Endothelial cell of umbilical vein (primary cell): ENCODE measurements around the gene VPS25. TPM values are rescaled to one million over a fixed set of nuclear protein-coding genes. Genes with fewer than 3 reads are reported as not detected.

Experiments
- Bru-seq: library from RNA; stranded (reverse); fragments of 400-500 nt; gene quantifications from one replicate; lab custom pipeline; 2021; lab: Mats Ljungman, UMichigan
- BruChase-seq, 2 experiments: library from RNA; stranded (reverse); fragments of 400-500 nt; gene quantifications; one replicate each; lab custom pipeline; 2021; lab: Mats Ljungman, UMichigan
- BruUV-seq: library from RNA; stranded (reverse); fragments of 400-500 nt; replicated peaks from 2 replicates; lab custom pipeline; 2021; lab: Mats Ljungman, UMichigan
- CTCF ChIA-PET: fragments of 300-600, 350-600 bp; sonication (Branson Sonifier 250); formaldehyde crosslinking; loops from one replicate; lab custom pipeline; 2021; ENCODE audit warnings: antibody characterized with exemption, inconsistent platforms; lab: Charles Lee
- POLR2A ChIA-PET: fragments of 300-600, 350-600 bp; sonication (Branson Sonifier 250); formaldehyde crosslinking; loops from one replicate; lab custom pipeline; 2021; ENCODE audit warnings: antibody characterized with exemption, inconsistent platforms; lab: Charles Lee
- DNase-seq: peaks from one replicate; pipeline ENCODE4 v3.0.0-alpha.2; 2011; ENCODE audit warnings: low read depth, low spot score
- FAIRE-seq: peaks from 2 replicates; lab custom pipeline; 2011; peaks lifted over from hg19 to GRCh38; lab: Jason Lieb, UNC
- H2AFZ ChIP-seq: 2 replicates; pipeline ENCODE4 v1.6.0; 2012; ENCODE audit warnings: low read depth, low read length, control low read depth, inconsistent platforms
- H3K27ac ChIP-seq: 2 replicates; pipeline ENCODE4 v1.5.1; 2011; ENCODE audit warnings: low read depth, mild to moderate bottlenecking, control low read depth, low read length, moderate library complexity; ENCODE audit not compliant: insufficient read depth
- H3K27me3 ChIP-seq, 2 experiments: 2 replicates each; pipeline versions ENCODE4 v1.6.0 to v1.6.1; 2011; ENCODE audit warnings: low read length in 2 of 2, mixed read lengths in 1 of 2; ENCODE audit not compliant: control insufficient read depth in 2 of 2, insufficient read depth in 2 of 2
- H3K36me3 ChIP-seq, 2 experiments: 2 replicates in 1 of 2; 3 replicates in 1 of 2; pipeline ENCODE4 v1.5.1; 2011; ENCODE audit warnings: low read length in 2 of 2, mild to moderate bottlenecking in 1 of 2, moderate library complexity in 1 of 2; ENCODE audit not compliant: control insufficient read depth in 2 of 2, insufficient read depth in 2 of 2; ENCODE audit errors: extremely low read depth in 1 of 2
- H3K4me1 ChIP-seq: 3 replicates; pipeline ENCODE4 v1.5.1; 2011; ENCODE audit warnings: mild to moderate bottlenecking, low read length; ENCODE audit not compliant: control insufficient read depth, insufficient read depth; ENCODE audit errors: extremely low read depth
- H3K4me2 ChIP-seq: 2 replicates; pipeline ENCODE4 v1.6.1; 2011; ENCODE audit warnings: low read length, control low read depth, mixed read lengths; ENCODE audit not compliant: insufficient read depth
- H3K4me3 ChIP-seq, 3 experiments: fragments of 200-600 bp in 1 of 3; sonication (generic), shearing (Covaris generic) in 1 of 3; replicated peaks in 1 of 3; 2 replicates each; pipeline ENCODE4 v1.5.1; 2011 to 2016; ENCODE audit warnings: control low read depth in 3 of 3, low read length in 3 of 3, mild to moderate bottlenecking in 2 of 3, inconsistent platforms in 1 of 3, low read depth in 1 of 3, moderate library complexity in 1 of 3; ENCODE audit not compliant: insufficient read depth in 1 of 3
- H3K79me2 ChIP-seq: 2 replicates; pipeline ENCODE4 v1.6.0; 2012; ENCODE audit warnings: low read length, inconsistent platforms; ENCODE audit not compliant: control insufficient read depth, insufficient read depth
- H3K9ac ChIP-seq: replicated peaks from 2 replicates; pipeline ENCODE3; 2011; ENCODE audit warnings: low read length, control low read depth; ENCODE audit not compliant: insufficient read depth; ENCODE audit errors: extremely low read depth
- H3K9me1 ChIP-seq: replicated peaks from 3 replicates; pipeline ENCODE4 v1.6.0; 2011; ENCODE audit warnings: mild to moderate bottlenecking, low read length; ENCODE audit not compliant: control insufficient read depth, insufficient read depth; ENCODE audit errors: extremely low read depth
- H3K9me3 ChIP-seq: replicated peaks from 2 replicates; pipeline ENCODE4 v1.5.1; 2012; ENCODE audit warnings: low read length, inconsistent platforms; ENCODE audit not compliant: control insufficient read depth, insufficient read depth
- H4K20me1 ChIP-seq: replicated peaks from 2 replicates; pipeline ENCODE3; 2011; ENCODE audit warnings: mild to moderate bottlenecking, low read length; ENCODE audit not compliant: control insufficient read depth, insufficient read depth; ENCODE audit errors: extremely low read depth
- FOS ChIP-seq: IDR thresholded peaks from 2 replicates; pipeline ENCODE4 v1.6.1; 2011; ENCODE audit warnings: mild to moderate bottlenecking, low read length, moderate library complexity, borderline replicate concordance; ENCODE audit not compliant: insufficient read depth
- POLR2A ChIP-seq: IDR thresholded peaks from 2 replicates; pipeline ENCODE4 v1.6.1; 2012; ENCODE audit warnings: low read depth, mild to moderate bottlenecking, control low read depth, low read length
- POLR2AphosphoS5 ChIP-seq: IDR thresholded peaks from 2 replicates; pipeline ENCODE4 v1.6.1; 2012; ENCODE audit warnings: low read depth, mild to moderate bottlenecking, control low read depth, low read length, moderate library complexity; ENCODE audit not compliant: insufficient read depth
- dilution Hi-C: fragments of 300-500 bp; cut with MboI; formaldehyde crosslinking; loops from one replicate; pipeline ENCODE4 v1.15.0; 2019; ENCODE audit warnings: low sequenced_read_pairs; ENCODE audit not compliant: extremely low pct_ligation_motif_present
- intact Hi-C: fragments of 100-400 bp; cut with micrococcal nuclease; formaldehyde crosslinking; loops from one replicate; pipeline ENCODE4 v1.10.0; 2022
- long read RNA-seq: library from polyadenylated mRNA; stranded (forward); transcript quantifications from one replicate; pipeline ENCODE4 v2.0.0, GENCODE V29; 2021
- polyA minus RNA-seq, 3 experiments: library from RNA; depleted of rRNA, polyadenylated mRNA; stranded (reverse); fragments of >200 nt; gene quantifications; 1 replicate in 1 of 3; 2 replicates in 2 of 3; pipeline ENCODE4 v1.2.3, GENCODE V29; 2011
- polyA plus RNA-seq, 4 experiments: library from polyadenylated mRNA; depleted of rRNA in 3 of 4; stranded (reverse) in 3 of 4; unstranded in 1 of 4; fragments of >200 nt; gene quantifications; 2 replicates each; pipeline versions ENCODE4 v1.2.1 to v1.2.3, GENCODE V29; 2011 to 2012; ENCODE audit warnings: missing spikeins in 1 of 4
- total RNA-seq: library from RNA; stranded (reverse); gene quantifications from 2 replicates; pipeline ENCODE4 v1.2.3, GENCODE V29; 2021
- TF ChIP-seq, protein P1 (sequence below), 2 donors: IDR thresholded peaks; 1 replicate in 1 of 2; 2 replicates in 1 of 2; pipeline ENCODE4 v1.5.1; 2011; ENCODE audit warnings: low read length in 2 of 2, mild to moderate bottlenecking in 2 of 2, moderate library complexity in 2 of 2, control low read depth in 1 of 2, inconsistent platforms in 1 of 2, low read depth in 1 of 2; ENCODE audit not compliant: insufficient read depth in 1 of 2; ENCODE audit errors: extremely low read depth in 1 of 2

Gene VPS25
- 45.0 and 47.1 TPM in 2 replicates for total RNA-seq
- 86.8 and 107 TPM in 2 replicates for polyA plus RNA-seq
- 89.2 and 95.6 TPM in 2 replicates for polyA plus RNA-seq (2011; cell fraction: cytosol; rRNA removed)
- polyA plus RNA-seq (2011; cell fraction: nucleus; rRNA removed), result 47.0 and 54.4 TPM in 2 replicates
- 47.5 and 51.4 TPM in 2 replicates for polyA plus RNA-seq (2012)
- polyA minus RNA-seq, result 47.0 and 50.3 TPM in 2 replicates
- 30.5 TPM for polyA minus RNA-seq (2011; cell fraction: cytosol; rRNA and poly(A)+ RNA removed)
- 16.3 and 21.8 TPM in 2 replicates for polyA minus RNA-seq (2011; cell fraction: nucleus; rRNA and poly(A)+ RNA removed)
- Bru-seq, nascent RNA, result percentile 71 among the genes with signal in this experiment
- BruChase-seq, experiment 1, labeled RNA remaining after a 6-hour chase, result percentile 72 among the genes with signal in this experiment
- percentile 59 among the genes with signal in this experiment for BruChase-seq, experiment 2, labeled RNA remaining after a 2-hour chase
- long read RNA-seq, transcript VPS25-201 (6 exons, 1,101 nt), result major isoform, 216 of 239 reads
- long read RNA-seq, partial matches to known transcripts, result 4 of 239 reads
- long read RNA-seq, other reads (novel, unspliced or antisense), result 17 of 239 reads

GRCh38 chr17:42773290-42774035, at the start of gene VPS25:
VPS25 (plus strand) TSS chr17:42773449; CDS start chr17:42773476, 27 bp downstream.
- no peaks in the 10 kb centered on the region for H3K9me1 ChIP-seq
- no peaks in the 10 kb centered on the region for H3K9me3 ChIP-seq
- peak within 1 kb of the TSS; percentile 25 for H3K4me2 ChIP-seq
- H3K27me3 ChIP-seq, result no peaks in the 10 kb centered on the region
- H4K20me1 ChIP-seq, result no peaks in the 10 kb centered on the region
- H3K4me1 ChIP-seq, result peaks cover 26% of the 10 kb centered on the region
- ChIA-PET CTCF (interaction anchor here (0.7 to 4.8 kb wide), 14 partner anchors 9 to 224 kb away, joined by 3 to 53 read pairs (median 4); partner anchors contain the start of genes BECN1, CNTD1, COA3 and PSMC3IP), POLR2A (interaction anchor here (1.1 to 1.5 kb wide), 3 partner anchors 10 to 13 kb away, joined by 3 to 6 read pairs (median 4); partner anchors contain the start of gene RAMP2)
- peak; percentile 90 for FAIRE-seq
- no peaks in the 10 kb centered on the region for H3K36me3 ChIP-seq
- intact Hi-C loops (loop anchor here (1.0 to 2.0 kb wide), 3 partner anchors 10 to 53 kb away; partner anchors contain the start of genes CNTD1 and COA3), dilution Hi-C loops (no loop called here)
- H3K27ac ChIP-seq, result peak within 1 kb of the TSS; percentile 73
- H3K9ac ChIP-seq, result peak within 1 kb of the TSS; percentile 67
- no peaks in the 10 kb centered on the region for H3K79me2 ChIP-seq
- TF ChIP-seq POLR2AphosphoS5 (peak; percentile 84), FOS (no peak), POLR2A (peak; percentile 93)
- TF ChIP-seq, protein P1, sequence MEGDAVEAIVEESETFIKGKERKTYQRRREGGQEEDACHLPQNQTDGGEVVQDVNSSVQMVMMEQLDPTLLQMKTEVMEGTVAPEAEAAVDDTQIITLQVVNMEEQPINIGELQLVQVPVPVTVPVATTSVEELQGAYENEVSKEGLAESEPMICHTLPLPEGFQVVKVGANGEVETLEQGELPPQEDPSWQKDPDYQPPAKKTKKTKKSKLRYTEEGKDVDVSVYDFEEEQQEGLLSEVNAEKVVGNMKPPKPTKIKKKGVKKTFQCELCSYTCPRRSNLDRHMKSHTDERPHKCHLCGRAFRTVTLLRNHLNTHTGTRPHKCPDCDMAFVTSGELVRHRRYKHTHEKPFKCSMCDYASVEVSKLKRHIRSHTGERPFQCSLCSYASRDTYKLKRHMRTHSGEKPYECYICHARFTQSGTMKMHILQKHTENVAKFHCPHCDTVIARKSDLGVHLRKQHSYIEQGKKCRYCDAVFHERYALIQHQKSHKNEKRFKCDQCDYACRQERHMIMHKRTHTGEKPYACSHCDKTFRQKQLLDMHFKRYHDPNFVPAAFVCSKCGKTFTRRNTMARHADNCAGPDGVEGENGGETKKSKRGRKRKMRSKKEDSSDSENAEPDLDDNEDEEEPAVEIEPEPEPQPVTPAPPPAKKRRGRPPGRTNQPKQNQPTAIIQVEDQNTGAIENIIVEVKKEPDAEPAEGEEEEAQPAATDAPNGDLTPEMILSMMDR (IDR thresholded peaks at IDR 0.05; ENCODE audit: extremely low read depth in 1 of 2, insufficient read depth in 1 of 2, low read depth in 1 of 2, low read length in 2 of 2), result peak in 1 of 2 donors; percentile 3
- peak; percentile 61 for DNase-seq
- peak within 1 kb of the TSS; percentile 27 for H2AFZ ChIP-seq
- BruUV-seq, result TSS peak; percentile 75
- peak within 1 kb of the TSS; percentile 15 to 71 (median 68) for H3K4me3 ChIP-seq
